SK-N-SH (cell line): Measurements from ENCODE around the gene KIRREL1.

Source experiments
- CTCF ChIP-seq: fragments of 200-600 bp; sonication (generic); IDR thresholded peaks from 2 replicates; pipeline ENCODE4 v1.6.1; 2017; ENCODE audit warnings: antibody characterized with exemption, mild to moderate bottlenecking, moderate library complexity
- POLR2AphosphoS5 ChIP-seq: IDR thresholded peaks from 2 replicates; pipeline ENCODE4 v1.6.1; 2012; ENCODE audit warnings: low read depth, low read length
- REST ChIP-seq: IDR thresholded peaks from 2 replicates; pipeline ENCODE4 v1.6.1; 2012; ENCODE audit warnings: mild to moderate bottlenecking, low read depth, low read length, moderate library complexity
- SMC3 ChIP-seq: IDR thresholded peaks from 2 replicates; pipeline ENCODE4 v1.6.1; 2012; ENCODE audit warnings: low read depth, low read length, improper control_type of control experiment
- TF ChIP-seq, protein P1 (sequence below): IDR thresholded peaks from 2 replicates; pipeline ENCODE4; 2012

GRCh38 chr1:158005224-158005623 is 11.8 kb downstream of the KIRREL1 start:
- no peak for TF ChIP-seq CTCF
- no peak for TF ChIP-seq POLR2AphosphoS5
- TF ChIP-seq SMC3 = no peak
- TF ChIP-seq, protein P1, sequence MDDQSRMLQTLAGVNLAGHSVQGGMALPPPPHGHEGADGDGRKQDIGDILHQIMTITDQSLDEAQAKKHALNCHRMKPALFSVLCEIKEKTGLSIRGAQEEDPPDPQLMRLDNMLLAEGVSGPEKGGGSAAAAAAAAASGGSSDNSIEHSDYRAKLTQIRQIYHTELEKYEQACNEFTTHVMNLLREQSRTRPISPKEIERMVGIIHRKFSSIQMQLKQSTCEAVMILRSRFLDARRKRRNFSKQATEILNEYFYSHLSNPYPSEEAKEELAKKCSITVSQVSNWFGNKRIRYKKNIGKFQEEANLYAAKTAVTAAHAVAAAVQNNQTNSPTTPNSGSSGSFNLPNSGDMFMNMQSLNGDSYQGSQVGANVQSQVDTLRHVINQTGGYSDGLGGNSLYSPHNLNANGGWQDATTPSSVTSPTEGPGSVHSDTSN = no peak
- no peak for TF ChIP-seq REST
